Esophagus muscularis mucosa (tissue), 4 donors: ENCODE results near the gene TATDN2. TPM values are rescaled to one million over a fixed set of nuclear protein-coding genes. Genes with fewer than 3 reads are reported as not detected.

Experiments
- DNase-seq: peaks from one replicate; pipeline ENCODE4 v3.0.0-alpha.2; 2017; ENCODE audit errors: extremely low spot score
- H3K27ac ChIP-seq, 4 donors: fragments of 200-600 bp; sonication (generic); replicated peaks in 1 of 4; 1 replicate in 3 of 4; 2 replicates in 1 of 4; pipeline ENCODE4 v1.5.1; 2016 to 2019; ENCODE audit warnings: mild to moderate bottlenecking in 1 of 4
- H3K27me3 ChIP-seq, 4 donors: fragments of 200-600 bp; sonication (generic); one replicate each; pipeline versions ENCODE4 v1.5.1 to v1.6.0; 2016 to 2019
- H3K36me3 ChIP-seq, 4 donors: fragments of 200-600 bp; sonication (generic); one replicate each; pipeline ENCODE4 v1.5.1; 2016 to 2019
- H3K4me1 ChIP-seq, 4 donors: fragments of 200-600 bp; sonication (generic); one replicate each; pipeline ENCODE4 v1.5.1; 2016 to 2019
- H3K4me3 ChIP-seq, 4 donors: fragments of 200-600 bp; sonication (generic); 1 replicate in 2 of 4; 2 replicates in 2 of 4; pipeline ENCODE4 v1.5.1; 2016 to 2019; ENCODE audit warnings: mild to moderate bottlenecking in 4 of 4, moderate library complexity in 1 of 4
- H3K9me3 ChIP-seq, 4 donors: fragments of 200-600 bp; sonication (generic); 1 replicate in 3 of 4; 2 replicates in 1 of 4; pipeline ENCODE4 v1.5.1; 2016 to 2019
- CTCF ChIP-seq, 3 experiments: fragments of 200-600 bp in 2 of 3; fragments of 450-650 bp in 1 of 3; sonication (generic) in 2 of 3; IDR thresholded peaks; one replicate each; pipeline ENCODE4 v1.5.1; 2017 to 2019; ENCODE audit warnings: antibody characterized with exemption in 3 of 3, mild to moderate bottlenecking in 2 of 3, moderate library complexity in 1 of 3
- EP300 ChIP-seq: sonication (generic); formaldehyde crosslinking; IDR thresholded peaks from one replicate; pipeline ENCODE4 v1.6.1; 2017; ENCODE audit warnings: antibody characterized with exemption
- POLR2A ChIP-seq: fragments of 450-650 bp; IDR thresholded peaks from one replicate; pipeline ENCODE4 v1.6.1; 2017; ENCODE audit warnings: antibody characterized with exemption, moderate library complexity, mild to moderate bottlenecking, low read depth
- POLR2AphosphoS5 ChIP-seq, 2 donors: sonication (generic); formaldehyde crosslinking; IDR thresholded peaks; one replicate each; pipeline ENCODE4 v1.6.1; 2017; ENCODE audit warnings: antibody characterized with exemption in 2 of 2
- WGBS: methylation state at CpG from one replicate; pipeline ENCODE4 v1.1.5; 2018; 5-methylcytosine and 5-hydroxymethylcytosine counted together
- intact Hi-C: fragments of 100-400 bp; cut with DNase I; formaldehyde crosslinking; loops from one replicate; pipeline ENCODE4 v1.15.1; 2023
- total RNA-seq, 4 donors: library from RNA; depleted of rRNA; stranded (reverse); fragments of >200 nt; gene quantifications; one replicate each; pipeline versions ENCODE4 v1.1.0 to v1.2.1, GENCODE V29; 2016

TATDN2 gene
- total RNA-seq, 4 donors from 2014 or later: 15.0 to 24.6 (median 16.7) TPM

DNA sequence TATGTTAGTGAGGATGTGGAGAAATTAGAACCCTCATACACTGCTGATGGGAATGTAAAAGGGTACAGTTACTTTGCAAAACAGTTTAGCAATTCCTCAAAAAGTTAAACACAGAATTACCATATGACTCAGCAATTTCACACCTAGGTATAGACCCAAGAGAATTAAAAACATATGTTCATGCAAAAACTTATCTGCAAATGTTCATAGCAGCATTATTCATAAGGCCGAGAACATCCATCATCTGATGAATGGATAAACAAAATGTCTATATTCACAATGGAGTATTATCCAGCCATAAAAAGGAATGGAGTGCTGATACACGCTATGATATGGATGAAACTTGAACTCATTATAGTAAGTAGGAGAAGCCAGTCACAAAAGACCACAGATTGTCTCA lies 62.3 kb downstream of the TATDN2 start:
- Histone ChIP-seq H3K9me3 (no peaks in the 10 kb centered on the region), H3K36me3 (peaks cover 47 to 98% (median 91%) of the 10 kb centered on the region in 4 donors), H3K27me3 (no peaks in the 10 kb centered on the region), H3K4me3 (no peak overlapping the region), H3K27ac (no peak overlapping the region), H3K4me1 (no peaks in the 10 kb centered on the region)
- DNase-seq: no peak
- TF ChIP-seq POLR2A (no peak), CTCF (IDR thresholded peaks at IDR 0.05) (no peak), EP300 (no peak), POLR2AphosphoS5 (IDR thresholded peaks at IDR 0.05) (no peak)
- 88% methylated on average over 2 of the region's 2 CpGs for WGBS
- intact Hi-C loops: no loop called here

- DNase-seq: no peak
- Histone ChIP-seq H3K4me3 (no peak overlapping the region), H3K27me3 (no peaks in the 10 kb centered on the region), H3K36me3 (peaks cover 54 to 98% (median 90%) of the 10 kb centered on the region in 4 donors), H3K27ac (no peak overlapping the region), H3K4me1 (no peaks in the 10 kb centered on the region), H3K9me3 (no peaks in the 10 kb centered on the region)
- TF ChIP-seq POLR2AphosphoS5 (IDR thresholded peaks at IDR 0.05) (no peak), POLR2A (no peak), EP300 (no peak), CTCF (IDR thresholded peaks at IDR 0.05) (no peak)
- 89% methylated on average over 8 of the region's 13 CpGs for WGBS
- intact Hi-C loops: no loop called here
These were observed 63.5 kb downstream of the TATDN2 start for GRCh38 chr3:10311710-10312109.

- H3K36me3 ChIP-seq: peaks cover 53 to 96% (median 90%) of the 10 kb centered on the region in 4 donors
- no peak for TF ChIP-seq POLR2AphosphoS5 (IDR thresholded peaks at IDR 0.05)
- no peak for TF ChIP-seq POLR2A
- TF ChIP-seq CTCF (IDR thresholded peaks at IDR 0.05): no peak
- no peak for TF ChIP-seq EP300
- intact Hi-C loops: no loop called here
- no peak overlapping the region for H3K27ac ChIP-seq
- no peaks in the 10 kb centered on the region for H3K27me3 ChIP-seq
- peaks cover 0 to 4% (median 0%) of the 10 kb centered on the region in 4 donors for H3K4me1 ChIP-seq
- H3K9me3 ChIP-seq: no peaks in the 10 kb centered on the region
- no peak for DNase-seq
- H3K4me3 ChIP-seq: no peak overlapping the region
- 79% methylated on average over 10 of the region's 10 CpGs for WGBS
These were observed 64.1 kb downstream of the TATDN2 start for GRCh38 chr3:10312391-10312790.

GRCh38 chr3:10312861-10313260 lies 64.6 kb downstream of the TATDN2 start:
- Histone ChIP-seq H3K36me3 (peaks cover 52 to 96% (median 90%) of the 10 kb centered on the region in 4 donors), H3K27ac (no peak overlapping the region), H3K27me3 (no peaks in the 10 kb centered on the region), H3K4me3 (no peak overlapping the region), H3K4me1 (peaks cover 0 to 9% (median 2%) of the 10 kb centered on the region in 4 donors), H3K9me3 (no peaks in the 10 kb centered on the region)
- intact Hi-C loops: no loop called here
- DNase-seq: no peak
- WGBS: 79% methylated on average over 3 of the region's 3 CpGs
- no peak for TF ChIP-seq POLR2A
- no peak for TF ChIP-seq EP300
- no peak for TF ChIP-seq CTCF (IDR thresholded peaks at IDR 0.05)
- no peak for TF ChIP-seq POLR2AphosphoS5 (IDR thresholded peaks at IDR 0.05)

GRCh38 chr3:10315101-10315500 lies 66.8 kb downstream of the TATDN2 start:
- Histone ChIP-seq H3K27me3 (no peaks in the 10 kb centered on the region), H3K27ac (no peak overlapping the region), H3K9me3 (no peaks in the 10 kb centered on the region), H3K4me3 (no peak overlapping the region), H3K4me1 (peaks cover 9 to 29% (median 22%) of the 10 kb centered on the region in 4 donors), H3K36me3 (peaks cover 44 to 86% (median 82%) of the 10 kb centered on the region in 4 donors)
- 90% methylated on average over 2 of the region's 14 CpGs for WGBS
- TF ChIP-seq POLR2AphosphoS5 (IDR thresholded peaks at IDR 0.05): no peak
- no peak for TF ChIP-seq CTCF (IDR thresholded peaks at IDR 0.05)
- TF ChIP-seq EP300: no peak
- TF ChIP-seq POLR2A: no peak
- intact Hi-C loops: no loop called here
- DNase-seq: no peak
